Activated naive CD4-positive, alpha-beta T cell treated with anti-CD3 and anti-CD28 coated beads, Interleukin-2, amount 50 U/mL, for 72 hours (primary cell): Measurements from ENCODE around the gene CCDC172. TPM values are rescaled to one million over a fixed set of nuclear protein-coding genes. Genes with fewer than 3 reads are reported as not detected.
A peak's percentile ranks its signal among the peaks of the same experiment; 100 is the strongest.

Experiments
- ATAC-seq, 2 donors: fragments of 150-1000 bp; cut with Tn5 transposase; 2 replicates each; pipeline ENCODE4 v1.10.0; 2021; ENCODE audit warnings: mild to moderate bottlenecking in 2 of 2, moderate library complexity in 2 of 2
- DNase-seq, 2 donors: peaks; one replicate each; pipeline ENCODE4 v3.0.0; 2021 to 2022; ENCODE audit warnings: low spot score in 2 of 2
- H3K27ac Mint-ChIP-seq, 2 donors: one replicate each; pipeline ENCODE4 v1.8.0; 2022; ENCODE audit warnings: mild to moderate bottlenecking in 2 of 2, mixed read lengths in 2 of 2
- H3K36me3 Mint-ChIP-seq, 2 donors: one replicate each; pipeline ENCODE4 v1.8.0; 2022; ENCODE audit warnings: mixed read lengths in 2 of 2
- H3K9me3 Mint-ChIP-seq, 2 donors: one replicate each; pipeline ENCODE4 v1.8.0; 2022; ENCODE audit warnings: mixed read lengths in 2 of 2
- total RNA-seq, 2 donors: library from RNA; stranded (reverse); gene quantifications; one replicate each; pipeline ENCODE4 v1.2.3, GENCODE V29; 2022

CCDC172 gene
- total RNA-seq, 2 donors from 2014 or later = not detected

- H3K36me3 Mint-ChIP-seq = no peaks in the 10 kb centered on the region
- DNase-seq = no peak
- H3K9me3 Mint-ChIP-seq = no peaks in the 10 kb centered on the region
- no peak overlapping the region for H3K27ac Mint-ChIP-seq
- ATAC-seq = no peak
Measured at GRCh38 chr10:116398224-116398623, 74.0 kb downstream of the CCDC172 start.

- no peak overlapping the region for H3K27ac Mint-ChIP-seq
- H3K9me3 Mint-ChIP-seq = peaks cover 4% of the 10 kb centered on the region in 2 donors
- DNase-seq = no peak
- ATAC-seq = no peak
- H3K36me3 Mint-ChIP-seq = no peaks in the 10 kb centered on the region
Measured at GRCh38 chr10:116402858-116403257, 78.6 kb downstream of the CCDC172 start.

GRCh38 chr10:116403740-116404250 lies 79.5 kb downstream of the CCDC172 start:
- ATAC-seq (no peak), DNase-seq (no peak)
- H3K9me3 Mint-ChIP-seq = peaks cover 4% of the 10 kb centered on the region in 2 donors
- no peak overlapping the region for H3K27ac Mint-ChIP-seq
- no peaks in the 10 kb centered on the region for H3K36me3 Mint-ChIP-seq

- peaks cover 4% of the 10 kb centered on the region in 2 donors for H3K9me3 Mint-ChIP-seq
- ATAC-seq (no peak), DNase-seq (no peak)
- no peaks in the 10 kb centered on the region for H3K36me3 Mint-ChIP-seq
- no peak overlapping the region for H3K27ac Mint-ChIP-seq
Measured at GRCh38 chr10:116408719-116409118, 84.5 kb downstream of the CCDC172 start.

GRCh38 chr10:116410351-116410750 lies 86.1 kb downstream of the CCDC172 start:
- ATAC-seq (no peak), DNase-seq (no peak)
- H3K36me3 Mint-ChIP-seq = no peaks in the 10 kb centered on the region
- no peak overlapping the region for H3K27ac Mint-ChIP-seq
- H3K9me3 Mint-ChIP-seq = peaks cover 4% of the 10 kb centered on the region in 2 donors

GRCh38 chr10:116417821-116418220 lies 93.6 kb downstream of the CCDC172 start:
- peak in 1 of 2 donors; percentile 90 for ATAC-seq
- Mint-ChIP-seq H3K9me3 (peaks cover 0 to 5% of the 10 kb centered on the region in 2 donors), H3K36me3 (no peaks in the 10 kb centered on the region), H3K27ac (no peak overlapping the region)
- DNase-seq = no peak

- Mint-ChIP-seq H3K9me3 (peaks cover 0 to 5% of the 10 kb centered on the region in 2 donors), H3K27ac (no peak overlapping the region), H3K36me3 (no peaks in the 10 kb centered on the region)
- no peak for DNase-seq
- peak in 1 of 2 donors; percentile 24 for ATAC-seq
Measured at GRCh38 chr10:116418389-116418788, 94.1 kb downstream of the CCDC172 start.

- Mint-ChIP-seq H3K36me3 (no peaks in the 10 kb centered on the region), H3K9me3 (no peaks in the 10 kb centered on the region), H3K27ac (no peak overlapping the region)
- DNase-seq (no peak), ATAC-seq (no peak)
Measured at GRCh38 chr10:116421815-116422214, 97.6 kb downstream of the CCDC172 start.

GRCh38 chr10:116427671-116428070 lies 103.4 kb downstream of the CCDC172 start, which contains the start of gene PNLIPRP3:
Gene PNLIPRP3 (plus strand): TSS chr10:116427847. CDS start chr10:116428013, 166 bp downstream.
- Mint-ChIP-seq H3K36me3 (no peaks in the 10 kb centered on the region), H3K9me3 (no peaks in the 10 kb centered on the region)

GRCh38 chr10:116429288-116429977 lies 105.2 kb downstream of the CCDC172 start:
- no peak for ATAC-seq
- Mint-ChIP-seq H3K36me3 (no peaks in the 10 kb centered on the region), H3K27ac (no peak overlapping the region), H3K9me3 (no peaks in the 10 kb centered on the region)
- DNase-seq = no peak

More at GRCh38 chr10:116427671-116428070, 103.4 kb downstream of the CCDC172 start, which contains the start of gene PNLIPRP3:
- DNase-seq (no peak), ATAC-seq (no peak)
- no peak within 1 kb of the TSS for H3K27ac Mint-ChIP-seq

Other genes starting within 250 kb of the CCDC172 start
- under 1 TPM in 1 of 2 donors, not detected in 1; 0.20 TPM for gene GFRA1, start 51.2 kb upstream of the CCDC172 start, total RNA-seq
- gene PNLIPRP3, start 103.4 kb downstream of the CCDC172 start, total RNA-seq = not detected
- gene PNLIP, start 221.5 kb downstream of the CCDC172 start, total RNA-seq = not detected